Left lung (tissue), 10 donors: ENCODE data around the gene CDK14. TPM values are rescaled to one million over a fixed set of nuclear protein-coding genes. Genes with fewer than 3 reads are reported as not detected.
A peak's percentile ranks its signal among the peaks of the same experiment; 100 is the strongest.

Experiments used
- ATAC-seq: fragments of 200-7000 bp; cut with Tn5 transposase; one replicate; pipeline ENCODE4 v1.9.1; 2020; ENCODE audit warnings: moderate library complexity
- DNase-seq, 4 donors: peaks; one replicate each; pipeline ENCODE4 v3.0.0-alpha.2; 2013 to 2020
- H3K27ac ChIP-seq, 2 donors: fragments of 200-600 bp; sonication (generic) in 1 of 2; one replicate each; pipeline versions ENCODE4 v1.5.0 to v1.8.0; 2020 to 2021
- H3K27me3 ChIP-seq, 2 donors: fragments of 200-600 bp; sonication (generic) in 1 of 2; one replicate each; pipeline versions ENCODE4 v1.5.0 to v1.8.0; 2020 to 2021
- H3K36me3 ChIP-seq, 2 donors: fragments of 200-600 bp; sonication (generic) in 1 of 2; one replicate each; pipeline versions ENCODE4 v1.5.0 to v1.8.0; 2020 to 2021
- H3K4me1 ChIP-seq, 2 donors: fragments of 200-600 bp; one replicate each; pipeline ENCODE4 v1.8.0; 2021
- H3K4me3 ChIP-seq, 2 donors: fragments of 200-600 bp; sonication (generic) in 1 of 2; one replicate each; pipeline versions ENCODE4 v1.5.0 to v1.8.0; 2020 to 2021; ENCODE audit warnings: mild to moderate bottlenecking in 1 of 2
- H3K9me3 ChIP-seq, 2 donors: fragments of 200-600 bp; sonication (generic) in 1 of 2; one replicate each; pipeline versions ENCODE4 v1.5.0 to v1.8.0; 2020 to 2021
- intact Hi-C, 2 donors: fragments of 100-400 bp; cut with DNase I; formaldehyde crosslinking; loops; one replicate each; pipeline versions ENCODE4 v1.11.2 to v1.14.2; 2022
- polyA plus RNA-seq, 6 donors: library from polyadenylated mRNA; unstranded; fragments of 120-200 nt; gene quantifications; one replicate each; pipeline ENCODE4 v1.2.1, GENCODE V29; 2013; ENCODE audit not compliant: insufficient read length in 6 of 6
- total RNA-seq, 2 donors: library from RNA; stranded (reverse); fragmentation: NEBNext Ultra II Directional; extraction: Animal tissue kit (Norgen Biotek cat#: 25700); gene quantifications; one replicate each; pipeline ENCODE4 v1.2.1, GENCODE V29; 2021
- TF ChIP-seq, protein P1 (sequence below), 2 donors: fragments of 200-600 bp; sonication (generic) in 1 of 2; IDR thresholded peaks; one replicate each; pipeline versions ENCODE4 v1.5.0 to v1.8.0; 2021; ENCODE audit warnings: antibody characterized with exemption in 2 of 2
- donor health status: DM: no; HTN: yes; CAD: no.
- donor health status: DM: no; HTN: no; CAD: no.

Gene CDK14
- total and polyA plus RNA-seq, 8 donors = 24.1 to 45.1 (median 30.0) TPM

DNA sequence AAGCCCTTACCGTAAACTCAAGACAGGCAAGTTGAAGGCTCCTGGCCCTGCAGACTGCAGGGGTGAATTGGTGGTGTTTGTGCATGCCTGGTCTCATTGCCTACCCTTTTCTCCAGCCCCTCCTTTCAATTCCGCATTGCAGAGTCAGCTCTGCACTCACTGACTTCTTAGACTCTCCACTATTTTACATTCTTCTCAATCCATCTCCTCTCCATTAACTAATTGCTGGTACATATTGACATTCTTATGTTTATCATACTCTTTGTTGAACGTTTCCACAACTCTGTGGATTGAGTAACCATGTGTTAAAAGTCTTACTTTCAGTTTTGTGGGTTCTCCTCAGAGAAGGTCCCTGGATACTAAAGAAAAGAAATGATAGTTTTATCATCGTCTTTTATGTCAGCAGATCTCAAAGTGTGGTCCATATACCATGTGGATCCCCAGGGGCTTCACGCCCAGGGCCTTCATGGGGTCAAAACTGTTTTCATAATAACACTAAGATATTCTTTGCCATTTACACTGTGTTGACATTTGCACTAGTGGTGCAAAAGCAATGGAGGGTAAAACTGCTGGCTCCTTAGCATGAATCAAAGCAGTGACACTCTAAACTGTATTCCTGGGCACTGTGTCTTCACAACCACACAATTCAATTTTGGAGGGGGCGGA, 532.7 kb downstream of the CDK14 start:
- TF ChIP-seq, protein P1, sequence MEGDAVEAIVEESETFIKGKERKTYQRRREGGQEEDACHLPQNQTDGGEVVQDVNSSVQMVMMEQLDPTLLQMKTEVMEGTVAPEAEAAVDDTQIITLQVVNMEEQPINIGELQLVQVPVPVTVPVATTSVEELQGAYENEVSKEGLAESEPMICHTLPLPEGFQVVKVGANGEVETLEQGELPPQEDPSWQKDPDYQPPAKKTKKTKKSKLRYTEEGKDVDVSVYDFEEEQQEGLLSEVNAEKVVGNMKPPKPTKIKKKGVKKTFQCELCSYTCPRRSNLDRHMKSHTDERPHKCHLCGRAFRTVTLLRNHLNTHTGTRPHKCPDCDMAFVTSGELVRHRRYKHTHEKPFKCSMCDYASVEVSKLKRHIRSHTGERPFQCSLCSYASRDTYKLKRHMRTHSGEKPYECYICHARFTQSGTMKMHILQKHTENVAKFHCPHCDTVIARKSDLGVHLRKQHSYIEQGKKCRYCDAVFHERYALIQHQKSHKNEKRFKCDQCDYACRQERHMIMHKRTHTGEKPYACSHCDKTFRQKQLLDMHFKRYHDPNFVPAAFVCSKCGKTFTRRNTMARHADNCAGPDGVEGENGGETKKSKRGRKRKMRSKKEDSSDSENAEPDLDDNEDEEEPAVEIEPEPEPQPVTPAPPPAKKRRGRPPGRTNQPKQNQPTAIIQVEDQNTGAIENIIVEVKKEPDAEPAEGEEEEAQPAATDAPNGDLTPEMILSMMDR (IDR thresholded peaks at IDR 0.05) = no peak
- no peak for DNase-seq
- no peaks in the 10 kb centered on the region for H3K4me1 ChIP-seq
- no peak overlapping the region for H3K4me3 ChIP-seq
- H3K27ac ChIP-seq = no peak overlapping the region
- no peaks in the 10 kb centered on the region for H3K9me3 ChIP-seq
- intact Hi-C loops = no loop called here
- H3K27me3 ChIP-seq = no peaks in the 10 kb centered on the region
- ATAC-seq = peak; percentile 32
- H3K36me3 ChIP-seq = no peaks in the 10 kb centered on the region

DNA sequence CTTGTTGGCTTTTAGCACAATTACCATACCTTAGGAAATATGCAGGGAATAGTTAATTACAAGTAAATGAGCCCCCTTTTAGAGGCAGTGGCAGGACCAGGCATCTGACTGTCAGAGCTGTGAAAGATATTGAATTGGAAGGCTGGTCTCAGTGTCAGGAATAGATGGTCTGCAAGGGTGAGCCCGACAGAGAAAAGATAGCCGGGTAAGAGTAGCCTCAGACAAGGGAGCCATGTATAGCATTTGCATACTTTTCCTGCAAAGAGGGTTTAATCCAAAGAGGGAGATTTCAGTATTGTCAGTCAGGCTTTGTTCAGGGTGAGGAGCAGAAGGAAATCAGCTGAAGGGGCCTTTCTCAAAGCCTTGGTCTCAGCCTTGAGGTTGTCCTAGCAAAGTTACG, 539.2 kb downstream of the CDK14 start:
- no peak overlapping the region for H3K4me3 ChIP-seq
- no peaks in the 10 kb centered on the region for H3K4me1 ChIP-seq
- no peak overlapping the region for H3K27ac ChIP-seq
- no peaks in the 10 kb centered on the region for H3K36me3 ChIP-seq
- DNase-seq (no peak), ATAC-seq (no peak)
- TF ChIP-seq, protein P1 (IDR thresholded peaks at IDR 0.05) = no peak
- no peaks in the 10 kb centered on the region for H3K27me3 ChIP-seq
- no peaks in the 10 kb centered on the region for H3K9me3 ChIP-seq
- intact Hi-C loops = no loop called here

DNA sequence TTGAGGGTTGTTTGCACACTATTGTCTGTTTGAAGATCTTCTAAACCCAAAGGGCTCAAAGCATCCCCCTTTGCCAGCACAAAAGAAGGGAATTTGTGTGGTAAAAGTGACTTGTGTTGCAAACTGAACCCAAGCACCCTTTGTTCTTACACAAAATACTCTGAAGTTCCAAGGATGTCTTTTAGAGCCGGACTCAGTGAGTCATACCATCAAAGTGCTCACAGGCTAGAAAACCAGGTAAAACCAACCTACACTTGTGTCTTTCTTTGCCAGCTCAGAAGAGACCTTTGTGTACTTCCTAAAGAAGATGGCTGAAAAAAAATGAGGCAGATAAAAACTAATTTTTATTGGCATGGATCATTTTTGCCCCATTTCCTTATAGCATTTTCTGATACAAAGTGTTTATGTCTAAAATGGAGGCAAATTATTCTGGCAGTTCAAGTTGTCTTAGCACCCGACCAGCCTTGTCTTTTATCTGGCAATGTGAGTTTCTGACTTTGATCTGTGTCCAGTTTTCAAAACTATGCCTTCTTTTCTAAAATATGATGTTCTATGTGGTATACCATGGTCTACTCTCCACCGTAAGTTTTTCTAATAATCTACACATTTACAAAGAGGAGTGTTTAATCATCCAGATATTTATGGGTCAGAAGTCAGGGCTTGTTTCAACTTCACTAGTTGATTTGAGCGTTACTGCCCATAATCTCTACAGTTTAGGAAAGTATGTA, 539.7 kb downstream of the CDK14 start:
- no peak overlapping the region for H3K27ac ChIP-seq
- intact Hi-C loops = no loop called here
- H3K27me3 ChIP-seq = no peaks in the 10 kb centered on the region
- no peak overlapping the region for H3K4me3 ChIP-seq
- DNase-seq (no peak), ATAC-seq (no peak)
- H3K4me1 ChIP-seq = no peaks in the 10 kb centered on the region
- TF ChIP-seq, protein P1 (IDR thresholded peaks at IDR 0.05) = no peak
- H3K36me3 ChIP-seq = no peaks in the 10 kb centered on the region
- H3K9me3 ChIP-seq = no peaks in the 10 kb centered on the region

DNA sequence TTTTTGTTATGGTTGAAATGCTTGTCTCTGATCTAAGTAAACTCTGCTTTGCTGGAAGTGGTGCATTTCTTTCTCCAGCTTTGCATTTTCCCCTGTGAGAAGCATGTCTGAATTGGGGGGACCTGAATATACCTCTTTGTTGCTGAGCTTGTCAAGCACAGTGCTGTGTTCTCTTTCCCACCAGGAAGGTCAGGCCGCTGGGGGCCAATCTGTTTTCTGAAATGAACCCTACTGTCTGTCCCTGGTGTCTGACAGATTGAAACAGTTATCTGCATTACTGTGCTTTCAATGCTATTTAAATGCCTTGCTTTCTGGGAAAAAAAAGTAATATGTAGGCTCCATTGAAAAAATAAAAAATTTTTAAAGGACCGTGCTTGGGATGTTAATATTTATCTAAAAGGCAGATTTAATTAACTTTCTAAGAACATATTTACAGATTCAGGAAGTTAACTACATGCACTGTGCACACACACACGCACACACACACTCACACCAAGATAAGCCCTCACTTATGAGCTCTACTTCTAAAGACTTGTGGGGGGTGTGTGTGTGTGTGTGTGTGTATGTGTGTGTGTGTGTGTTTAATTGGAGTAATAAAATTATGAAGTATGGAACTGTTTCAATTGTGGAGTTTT, 541.1 kb downstream of the CDK14 start:
- no peak for DNase-seq

More for the DNA sequence above, 541.1 kb downstream of the CDK14 start:
- intact Hi-C loops = no loop called here
- H3K9me3 ChIP-seq = no peaks in the 10 kb centered on the region
- H3K36me3 ChIP-seq = no peaks in the 10 kb centered on the region
- H3K27ac ChIP-seq = no peak overlapping the region
- H3K27me3 ChIP-seq = no peaks in the 10 kb centered on the region
- ATAC-seq = no peak
- no peaks in the 10 kb centered on the region for H3K4me1 ChIP-seq
- H3K4me3 ChIP-seq = no peak overlapping the region
- TF ChIP-seq, protein P1 (IDR thresholded peaks at IDR 0.05) = no peak
